Breast epithelium (tissue), 4 donors: ENCODE measurements around the gene DMRTA2. TPM values are rescaled to one million over a fixed set of nuclear protein-coding genes. Genes with fewer than 3 reads are reported as not detected.

Experiments used
- DNase-seq, 2 donors: peaks; one replicate each; pipeline ENCODE4 v3.0.0-alpha.2; 2019; ENCODE audit warnings: low spot score in 2 of 2
- H3K27ac ChIP-seq, 2 donors: fragments of 200-600 bp; sonication (generic) in 1 of 2; one replicate each; pipeline ENCODE4 v1.5.1; 2016 to 2019; ENCODE audit warnings: mild to moderate bottlenecking in 1 of 2
- H3K27me3 ChIP-seq, 2 donors: fragments of 200-600 bp; sonication (generic) in 1 of 2; one replicate each; pipeline versions ENCODE4 v1.5.1 to v1.6.0; 2017 to 2019; ENCODE audit warnings: control low read depth in 1 of 2, mild to moderate bottlenecking in 1 of 2
- H3K36me3 ChIP-seq: fragments of 200-600 bp; one replicate; pipeline ENCODE4 v1.5.1; 2019
- H3K4me1 ChIP-seq, 2 donors: fragments of 200-600 bp; sonication (generic); one replicate each; pipeline ENCODE4 v1.5.1; 2016 to 2019; ENCODE audit warnings: control low read depth in 1 of 2
- H3K4me3 ChIP-seq, 3 donors: fragments of 200-600 bp; sonication (generic); 1 replicate in 2 of 3; 2 replicates in 1 of 3; pipeline ENCODE4 v1.5.1; 2016 to 2019; ENCODE audit warnings: mild to moderate bottlenecking in 3 of 3, moderate library complexity in 2 of 3
- H3K9me3 ChIP-seq, 2 donors: fragments of 200-600 bp; sonication (generic) in 1 of 2; one replicate each; pipeline ENCODE4 v1.5.1; 2016 to 2019; ENCODE audit warnings: control low read depth in 1 of 2
- CTCF ChIP-seq, 3 donors: fragments of 450-650 bp; IDR thresholded peaks; one replicate each; pipeline ENCODE4 v1.5.1; 2016 to 2017; ENCODE audit warnings: antibody characterized with exemption in 3 of 3, mild to moderate bottlenecking in 3 of 3, moderate library complexity in 3 of 3
- POLR2A ChIP-seq: fragments of 450-650 bp; IDR thresholded peaks from one replicate; pipeline ENCODE4 v1.6.1; 2016; ENCODE audit warnings: antibody characterized with exemption, mild to moderate bottlenecking, moderate library complexity
- POLR2AphosphoS5 ChIP-seq, 3 donors: sonication (generic); formaldehyde crosslinking; IDR thresholded peaks; one replicate each; pipeline ENCODE4 v1.6.1; 2017; ENCODE audit warnings: antibody characterized with exemption in 3 of 3
- intact Hi-C: fragments of 100-400 bp; cut with DNase I; formaldehyde crosslinking; loops from one replicate; pipeline ENCODE4 v1.15.1; 2023; ENCODE audit warnings: low total_unique reads
- total RNA-seq, 3 donors: library from RNA; depleted of rRNA; stranded (reverse); fragments of >200 nt; gene quantifications; one replicate each; pipeline ENCODE4 v1.1.0, GENCODE V29; 2016

The DMRTA2 gene
- total RNA-seq, 3 donors from 2014 or later, result 0.16 TPM; not detected in 2

- H3K36me3 ChIP-seq, result no peaks in the 10 kb centered on the region
- TF ChIP-seq POLR2A (no peak), CTCF (IDR thresholded peaks at IDR 0.05) (no peak), POLR2AphosphoS5 (IDR thresholded peaks at IDR 0.05) (no peak)
- peaks cover 4 to 6% of the 10 kb centered on the region in 2 donors for H3K4me1 ChIP-seq
- H3K27ac ChIP-seq, result no peak overlapping the region
- no peaks in the 10 kb centered on the region for H3K9me3 ChIP-seq
- no peak for DNase-seq
- peak overlapping the region; percentile 27 to 56 (median 36) for H3K4me3 ChIP-seq
- H3K27me3 ChIP-seq, result peaks cover 12 to 100% of the 10 kb centered on the region in 2 donors
- intact Hi-C loops, result no loop called here
Observed at GRCh38 chr1:50424045-50424883, 1.0 kb upstream of the DMRTA2 start.

- peak overlapping the region; percentile 27 to 56 (median 36) for H3K4me3 ChIP-seq
- H3K9me3 ChIP-seq, result no peaks in the 10 kb centered on the region
- intact Hi-C loops, result no loop called here
- H3K27ac ChIP-seq, result no peak overlapping the region
- H3K36me3 ChIP-seq, result no peaks in the 10 kb centered on the region
- H3K4me1 ChIP-seq, result peaks cover 4 to 6% of the 10 kb centered on the region in 2 donors
- no peak for DNase-seq
- TF ChIP-seq POLR2AphosphoS5 (IDR thresholded peaks at IDR 0.05), result no peak
- TF ChIP-seq CTCF (IDR thresholded peaks at IDR 0.05), result no peak
- TF ChIP-seq POLR2A, result no peak
- peaks cover 12 to 98% of the 10 kb centered on the region in 2 donors for H3K27me3 ChIP-seq
Observed at GRCh38 chr1:50423670-50424000, 392 bp upstream of the DMRTA2 start.

- TF ChIP-seq CTCF (IDR thresholded peaks at IDR 0.05) (no peak), POLR2AphosphoS5 (IDR thresholded peaks at IDR 0.05) (no peak), POLR2A (no peak)
- peaks cover 4 to 6% of the 10 kb centered on the region in 2 donors for H3K4me1 ChIP-seq
- no peak for DNase-seq
- no peaks in the 10 kb centered on the region for H3K36me3 ChIP-seq
- no peak overlapping the region for H3K27ac ChIP-seq
- peaks cover 12 to 98% of the 10 kb centered on the region in 2 donors for H3K27me3 ChIP-seq
- intact Hi-C loops, result no loop called here
- peak overlapping the region in 2 of 3 donors; percentile 36 to 56 for H3K4me3 ChIP-seq
- H3K9me3 ChIP-seq, result no peaks in the 10 kb centered on the region
Observed at GRCh38 chr1:50422675-50422945, 633 bp downstream of the DMRTA2 start.

GRCh38 chr1:50421768-50422674, 1.2 kb downstream of the DMRTA2 start:
- intact Hi-C loops, result no loop called here
- peaks cover 4 to 6% of the 10 kb centered on the region in 2 donors for H3K4me1 ChIP-seq

More at GRCh38 chr1:50421768-50422674, 1.2 kb downstream of the DMRTA2 start:
- Histone ChIP-seq H3K27me3 (peaks cover 12 to 98% of the 10 kb centered on the region in 2 donors), H3K36me3 (no peaks in the 10 kb centered on the region), H3K9me3 (no peaks in the 10 kb centered on the region), H3K4me3 (no peak overlapping the region), H3K27ac (no peak overlapping the region)
- TF ChIP-seq CTCF (IDR thresholded peaks at IDR 0.05), result no peak
- TF ChIP-seq POLR2A, result no peak
- TF ChIP-seq POLR2AphosphoS5 (IDR thresholded peaks at IDR 0.05), result no peak
- no peak for DNase-seq
